PC-3 (cell line): Measurements from ENCODE around the gene RPL39. TPM values are rescaled to one million over a fixed set of nuclear protein-coding genes. Genes with fewer than 3 reads are reported as not detected.
A peak's percentile ranks its signal among the peaks of the same experiment; 100 is the strongest.

ENCODE experiments used
- ATAC-seq: fragments of 200-7000 bp; cut with Tn5 transposase; 2 replicates; pipeline ENCODE4 v1.9.1; 2020; ENCODE audit warnings: mild to moderate bottlenecking, moderate library complexity
- BruUV-seq: library from RNA; stranded (reverse); fragments of 400-500 nt; replicated peaks from 2 replicates; lab custom pipeline; 2021; lab: Mats Ljungman, UMichigan
- CTCF ChIA-PET: fragments of 300-600 bp; sonication (Branson Sonifier 250); formaldehyde crosslinking; loops from one replicate; lab custom pipeline; 2022; ENCODE audit warnings: antibody characterized with exemption; lab: Charles Lee
- POLR2A ChIA-PET: fragments of 300-600 bp; sonication (Branson Sonifier 250); formaldehyde crosslinking; loops from one replicate; lab custom pipeline; 2022; ENCODE audit warnings: antibody characterized with exemption; ENCODE audit not compliant: unreplicated experiment; lab: Charles Lee
- DNase-seq: peaks from one replicate; pipeline ENCODE4 v3.0.0-alpha.2; 2015
- H2AFZ ChIP-seq: fragments of 300-600 bp; sonication (generic); 2 replicates; pipeline ENCODE4 v1.6.0; 2016; ENCODE audit warnings: antibody characterized with exemption, low read length
- H3F3A ChIP-seq: fragments of 300-600 bp; sonication (generic); one replicate; pipeline ENCODE4 v1.6.0; 2017; ENCODE audit warnings: antibody characterized with exemption, low read length, control low read depth, mild to moderate bottlenecking; ENCODE audit not compliant: unreplicated experiment
- H3K27ac ChIP-seq: fragments of 300-600 bp; sonication (generic); 2 replicates; pipeline ENCODE4 v1.5.1; 2016; ENCODE audit warnings: mild to moderate bottlenecking, low read length
- H3K27me3 ChIP-seq: fragments of 300-600 bp; sonication (generic); 2 replicates; pipeline ENCODE4 v1.6.1; 2016; ENCODE audit warnings: low read length, mixed read lengths
- H3K36me3 ChIP-seq: fragments of 300-600 bp; sonication (generic); 2 replicates; pipeline ENCODE4 v1.6.1; 2016; ENCODE audit warnings: low read depth, mixed run types, low read length, mixed read lengths
- H3K4me1 ChIP-seq: fragments of 300-600 bp; sonication (generic); 2 replicates; pipeline ENCODE4 v1.5.1; 2016; ENCODE audit warnings: low read length; ENCODE audit not compliant: insufficient read depth
- H3K4me2 ChIP-seq: fragments of 300-600 bp; sonication (generic); 2 replicates; pipeline ENCODE4 v1.6.0; 2016; ENCODE audit warnings: low read length
- H3K4me3 ChIP-seq: fragments of 300-600 bp; sonication (generic); 2 replicates; pipeline ENCODE4 v1.5.1; 2016; ENCODE audit warnings: mild to moderate bottlenecking, low read length, mixed read lengths
- H3K79me2 ChIP-seq: fragments of 300-600 bp; sonication (generic); 2 replicates; pipeline ENCODE4 v1.6.1; 2017; ENCODE audit warnings: low read length, mixed read lengths
- H3K9ac ChIP-seq: fragments of 300-600 bp; sonication (generic); 2 replicates; pipeline ENCODE4 v1.6.0; 2016; ENCODE audit warnings: mild to moderate bottlenecking, low read length
- H3K9me2 ChIP-seq: fragments of 300-600 bp; sonication (generic); replicated peaks from 2 replicates; pipeline ENCODE4 v1.6.1; 2016; ENCODE audit warnings: mixed run types, low read length, mixed read lengths
- H3K9me3 ChIP-seq: fragments of 300-600 bp; sonication (generic); 2 replicates; pipeline ENCODE4 v1.6.1; 2016; ENCODE audit warnings: low read length, mixed read lengths
- H4K20me1 ChIP-seq: fragments of 300-600 bp; sonication (generic); 2 replicates; pipeline ENCODE4 v1.6.1; 2016; ENCODE audit warnings: low read length, mixed read lengths
- CTCF ChIP-seq: fragments of 300-600 bp; sonication (generic); conservative IDR thresholded peaks from 2 replicates; pipeline ENCODE4 v1.5.1; 2017; ENCODE audit warnings: antibody characterized with exemption, low read depth, mild to moderate bottlenecking, low read length
- EZH2 ChIP-seq: fragments of 300-600 bp; sonication (generic); IDR thresholded peaks from one replicate; pipeline ENCODE4 v1.6.1; 2017; ENCODE audit warnings: antibody characterized with exemption, mild to moderate bottlenecking, low read length; ENCODE audit not compliant: unreplicated experiment
- EZH2phosphoT487 ChIP-seq: fragments of 300-600 bp; sonication (generic); IDR thresholded peaks from 2 replicates; pipeline ENCODE4 v1.6.1; 2018; ENCODE audit warnings: mild to moderate bottlenecking, antibody characterized with exemption, low read length, borderline replicate concordance
- intact Hi-C: fragments of 100-400 bp; cut with micrococcal nuclease; formaldehyde crosslinking; loops from 2 replicates; pipeline ENCODE4 v1.9.0; 2023
- total RNA-seq: library from RNA; depleted of rRNA; stranded (reverse); fragments of >200 nt; gene quantifications from 2 replicates; pipeline ENCODE4 v1.2.3, GENCODE V29; 2014

RPL39 gene
- total RNA-seq, 1 experiment from 2014 or later = 1,578 TPM

- ATAC-seq (no peak), DNase-seq (no peak)
- no peaks in the 10 kb centered on the region for H3K9me2 ChIP-seq
- H4K20me1 ChIP-seq = no peaks in the 10 kb centered on the region
- intact Hi-C loops = no loop called here
- BruUV-seq = no TSS peak
- ChIA-PET POLR2A (interaction anchor here (0.7 kb wide), 1 partner anchor 68 kb away, joined by 8 read pairs; no protein-coding TSS in a partner anchor), CTCF (no interaction called here)
- H3K79me2 ChIP-seq = no peaks in the 10 kb centered on the region
- no peak overlapping the region for H3K4me3 ChIP-seq
- no peaks in the 10 kb centered on the region for H3K9me3 ChIP-seq
- H3K4me2 ChIP-seq = no peak overlapping the region
- H3K9ac ChIP-seq = no peak overlapping the region
- TF ChIP-seq EZH2phosphoT487 (no peak), CTCF (no peak), EZH2 (no peak)
- no peaks in the 10 kb centered on the region for H3K27me3 ChIP-seq
- H3K36me3 ChIP-seq = no peaks in the 10 kb centered on the region
- H3K27ac ChIP-seq = no peak overlapping the region
- H3F3A ChIP-seq = no peaks in the 10 kb centered on the region
- H2AFZ ChIP-seq = no peak overlapping the region
- H3K4me1 ChIP-seq = peaks cover 11% of the 10 kb centered on the region
Measured at GRCh38 chrX:119760026-119760877, 31.2 kb downstream of the RPL39 start.

- no peaks in the 10 kb centered on the region for H3K9me2 ChIP-seq
- H3K79me2 ChIP-seq = no peaks in the 10 kb centered on the region
- no peak for TF ChIP-seq CTCF
- no peak for TF ChIP-seq EZH2
- TF ChIP-seq EZH2phosphoT487 = no peak
- H4K20me1 ChIP-seq = no peaks in the 10 kb centered on the region
- POLR2A ChIA-PET = interaction anchor here (0.7 kb wide), 1 partner anchor 32 kb away, joined by 5 read pairs; the partner anchor contains the start of gene RPL39
- peak overlapping the region; percentile 82 for H3K4me3 ChIP-seq
- intact Hi-C loops = no loop called here
- DNase-seq = no peak
- peak overlapping the region; percentile 97 for H3K4me2 ChIP-seq
- H3K27ac ChIP-seq = no peak overlapping the region
- no peaks in the 10 kb centered on the region for H3K36me3 ChIP-seq
- H3K4me1 ChIP-seq = peaks cover 11% of the 10 kb centered on the region
- CTCF ChIA-PET = interaction anchor here (0.5 kb wide), 1 partner anchor 693 kb away, joined by 4 read pairs; no protein-coding TSS in a partner anchor
- no peaks in the 10 kb centered on the region for H3K9me3 ChIP-seq
- no peaks in the 10 kb centered on the region for H3F3A ChIP-seq
- no peak overlapping the region for H3K9ac ChIP-seq
- no peaks in the 10 kb centered on the region for H3K27me3 ChIP-seq
- BruUV-seq = no TSS peak
- ATAC-seq = no peak
- H2AFZ ChIP-seq = 0 out of 2 replicates have a peak overlapping the region, but pooled peaks have one; percentile 92
Measured at GRCh38 chrX:119759248-119759766, 32.1 kb downstream of the RPL39 start.
